Suppressor macrophage (primary cell): Measurements from ENCODE around the gene POLG2.
"Not testable (repeated sequence)": the region's sequence is repeated elsewhere in the genome, so short reads cannot be mapped to it uniquely, and the experiment has no call there.

Source experiments
- DNase-seq, 4 experiments: peaks; one replicate each; pipeline ENCODE4 v3.0.0-alpha.2; 2020 to 2022

The POLG2 gene

GRCh38 chr17:64439521-64439920 is 57.3 kb downstream of the POLG2 start:
- DNase-seq, result not testable (repeated sequence)

DNA sequence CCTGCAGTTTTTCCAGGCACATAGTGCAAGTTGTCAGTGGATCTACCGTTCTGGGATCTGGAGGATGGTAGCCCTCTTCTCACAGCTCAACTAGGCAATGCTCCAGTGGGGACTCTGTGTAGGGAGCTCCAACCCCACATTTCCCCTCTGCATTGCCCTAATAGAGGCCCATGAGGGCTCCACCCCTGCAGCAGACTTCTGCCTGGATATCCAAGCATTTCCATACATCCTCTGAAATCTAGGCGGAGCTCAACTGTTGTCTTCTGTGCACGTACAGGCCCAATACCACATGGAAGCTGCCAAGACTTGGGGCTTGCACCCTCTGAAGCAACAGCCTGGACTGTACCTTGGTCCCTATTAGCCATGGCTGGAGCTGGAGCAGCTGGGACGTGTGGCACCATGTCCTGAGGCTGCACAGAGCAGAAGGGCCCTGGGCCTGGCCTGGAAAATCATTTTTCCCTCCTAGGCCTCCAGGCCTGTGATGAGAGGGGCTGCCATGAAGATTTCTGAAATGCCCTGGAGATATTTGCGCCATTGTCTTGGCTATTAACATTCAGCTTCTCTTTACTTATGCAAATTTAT is 58.8 kb downstream of the POLG2 start:
- no peak for DNase-seq

DNA sequence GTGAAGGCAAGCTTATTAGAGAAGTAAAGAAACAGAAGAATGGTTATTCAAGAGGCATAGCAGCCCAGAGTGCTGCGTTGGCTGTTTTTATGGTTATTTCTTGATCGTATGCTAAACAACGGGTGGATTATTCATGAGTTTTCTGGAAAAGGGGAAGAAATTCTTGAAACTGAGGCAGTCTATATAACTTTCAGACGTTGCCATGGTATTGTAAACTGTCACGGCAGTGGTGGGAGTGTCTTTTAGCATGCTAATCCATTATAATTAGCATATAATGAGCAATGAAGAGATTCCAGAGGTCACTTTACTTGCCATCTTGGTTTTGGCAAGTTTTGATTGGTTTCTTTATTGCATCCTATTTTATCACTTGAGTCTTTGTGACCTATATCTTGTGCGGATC is 65.3 kb downstream of the POLG2 start:
- DNase-seq, result peak in 1 of 4 experiments; percentile 27

DNA sequence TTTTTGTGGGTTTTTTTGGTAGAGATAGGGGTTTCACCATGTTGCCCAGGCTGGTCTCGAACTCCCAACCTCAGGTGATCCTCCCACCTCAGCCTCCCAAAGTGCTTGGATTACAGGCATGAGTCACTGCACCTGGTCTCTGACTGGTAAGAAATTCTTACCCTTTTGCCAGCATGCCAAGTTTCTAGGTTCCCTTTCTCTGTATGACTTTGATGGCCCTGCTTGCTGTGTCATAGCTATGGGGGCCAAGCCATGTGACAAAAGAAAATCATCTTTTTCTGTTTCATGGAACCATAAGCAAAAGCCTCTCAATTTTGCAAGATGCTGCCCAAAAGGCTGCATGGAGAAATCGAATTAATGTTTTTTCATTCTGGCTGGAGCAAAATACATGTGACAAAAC is 66.8 kb downstream of the POLG2 start:
- DNase-seq, result peak in 3 of 4 experiments; percentile 19 to 54 (median 41)

GRCh38 chr17:64428406-64428805 is 68.4 kb downstream of the POLG2 start:
- DNase-seq, result no peak
